OCI-LY1 (cell line): ENCODE results near the gene CTSO.

Experiments
- H2AFZ ChIP-seq: fragments of 200-600 bp; sonication (generic), shearing (Covaris generic); 2 replicates; pipeline ENCODE4 v1.6.0; 2014; ENCODE audit warnings: antibody characterized with exemption, mild to moderate bottlenecking, low read length
- H3F3A ChIP-seq: fragments of 200-600 bp; sonication (generic), shearing (Covaris generic); 2 replicates; pipeline ENCODE4 v1.6.0; 2014; ENCODE audit warnings: mild to moderate bottlenecking, antibody characterized with exemption, low read length, moderate library complexity; ENCODE audit not compliant: insufficient read depth
- H3K27ac ChIP-seq: fragments of 200-600 bp; sonication (generic); 2 replicates; pipeline ENCODE4 v1.5.1; 2014; ENCODE audit warnings: low read length, mixed run types, mild to moderate bottlenecking, low read depth; ENCODE audit not compliant: poor library complexity, severe bottlenecking
- H3K27me3 ChIP-seq: fragments of 200-600 bp; sonication (generic); 2 replicates; pipeline ENCODE4 v1.6.0; 2014; ENCODE audit warnings: antibody characterized with exemption, mild to moderate bottlenecking, low read length, moderate library complexity; ENCODE audit not compliant: insufficient read depth
- H3K36me3 ChIP-seq: fragments of 200-600 bp; sonication (generic); 2 replicates; pipeline ENCODE4 v1.6.1; 2014; ENCODE audit warnings: mild to moderate bottlenecking, antibody characterized with exemption, low read length, moderate library complexity, mixed read lengths; ENCODE audit not compliant: insufficient read depth
- H3K4me1 ChIP-seq: fragments of 200-600 bp; sonication (generic); 2 replicates; pipeline ENCODE4 v1.5.1; 2014; ENCODE audit warnings: mild to moderate bottlenecking, low read length, moderate library complexity; ENCODE audit not compliant: insufficient read depth, severe bottlenecking
- H3K4me2 ChIP-seq: fragments of 200-600 bp; sonication (generic), shearing (Covaris generic); 2 replicates; pipeline ENCODE4 v1.6.1; 2014; ENCODE audit warnings: low read length
- H3K4me3 ChIP-seq: fragments of 200-600 bp; sonication (generic); 2 replicates; pipeline ENCODE4 v1.5.1; 2014; ENCODE audit warnings: low read length, low read depth, mild to moderate bottlenecking, mixed read lengths; ENCODE audit not compliant: poor library complexity, severe bottlenecking
- H3K79me2 ChIP-seq: fragments of 200-600 bp; shearing (Covaris generic); 2 replicates; pipeline ENCODE4 v1.6.1; 2016; ENCODE audit warnings: mixed run types, low read length, mixed read lengths; ENCODE audit not compliant: insufficient read depth
- H3K9ac ChIP-seq: fragments of 200-600 bp; sonication (generic), shearing (Covaris generic); 2 replicates; pipeline ENCODE4 v1.6.1; 2014; ENCODE audit warnings: mild to moderate bottlenecking, low read length, mixed read lengths
- H3K9me2 ChIP-seq: fragments of 200-600 bp; sonication (generic), shearing (Covaris generic); 2 replicates; pipeline ENCODE4 v1.6.1; 2014; ENCODE audit warnings: low read depth, mild to moderate bottlenecking, low read length, mixed read lengths
- H3K9me3 ChIP-seq: fragments of 200-600 bp; shearing (Covaris generic); 2 replicates; pipeline ENCODE4 v1.6.1; 2014; ENCODE audit warnings: low read length, mixed read lengths
- H4K20me1 ChIP-seq: fragments of 200-600 bp; sonication (generic), shearing (Covaris generic); 2 replicates; pipeline ENCODE4 v1.6.0; 2016; ENCODE audit warnings: mild to moderate bottlenecking, low read length; ENCODE audit not compliant: insufficient read depth
- CTCF ChIP-seq: fragments of 200-600 bp; sonication (generic), shearing (Covaris generic); IDR thresholded peaks from 2 replicates; pipeline ENCODE4 v1.5.1; 2017; ENCODE audit warnings: mild to moderate bottlenecking, antibody characterized with exemption, low read length, moderate library complexity, mixed read lengths
- EZH2 ChIP-seq: fragments of 200-600 bp; sonication (generic), shearing (Covaris generic); IDR thresholded peaks from 2 replicates; pipeline ENCODE4 v1.8.0; 2017; ENCODE audit warnings: borderline replicate concordance, mixed run types, mild to moderate bottlenecking, antibody characterized with exemption, low read length, moderate library complexity, mixed read lengths

Gene CTSO

DNA sequence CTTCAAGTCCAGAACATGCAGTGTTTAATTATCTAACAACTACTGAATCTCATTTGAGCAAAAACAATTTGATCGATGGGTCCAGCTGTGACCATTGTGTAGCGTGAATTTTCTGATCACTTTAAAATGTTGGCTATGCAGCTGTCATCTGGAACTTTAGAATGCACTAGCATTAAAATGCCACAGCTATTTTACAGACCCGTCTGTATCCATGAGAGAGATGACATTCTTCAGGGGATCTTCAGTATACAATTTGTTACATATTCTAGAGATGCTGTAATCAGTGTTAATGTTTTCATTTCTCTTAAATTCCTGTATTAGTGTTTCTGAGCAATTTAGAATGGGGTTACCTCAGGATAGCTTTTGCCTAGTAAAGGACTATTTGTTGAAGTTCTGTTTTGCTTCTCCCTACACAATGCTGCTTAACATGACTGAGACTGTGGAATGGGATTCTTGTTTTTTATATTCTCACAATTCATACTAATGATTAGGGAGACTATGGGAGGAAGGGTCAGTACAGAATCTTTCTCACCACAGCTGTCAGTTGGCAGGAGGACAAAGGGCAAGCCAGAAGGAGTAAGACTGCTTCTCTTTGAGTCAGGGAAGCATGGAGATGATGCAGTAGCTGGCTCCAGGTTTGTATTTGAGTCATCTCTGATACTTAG is 13.2 kb upstream of the CTSO start:
- H3K4me2 ChIP-seq, result no peak overlapping the region
- no peaks in the 10 kb centered on the region for H3K36me3 ChIP-seq
- H3K9me3 ChIP-seq, result no peaks in the 10 kb centered on the region
- no peaks in the 10 kb centered on the region for H3F3A ChIP-seq
- H2AFZ ChIP-seq, result no peak overlapping the region
- no peaks in the 10 kb centered on the region for H3K27me3 ChIP-seq
- H3K79me2 ChIP-seq, result no peaks in the 10 kb centered on the region
- H3K9ac ChIP-seq, result no peak overlapping the region
- no peak overlapping the region for H3K27ac ChIP-seq
- H3K9me2 ChIP-seq, result no peaks in the 10 kb centered on the region
- H3K4me3 ChIP-seq, result no peak overlapping the region
- TF ChIP-seq EZH2, result no peak
- no peak for TF ChIP-seq CTCF
- no peaks in the 10 kb centered on the region for H3K4me1 ChIP-seq
- H4K20me1 ChIP-seq, result no peaks in the 10 kb centered on the region

DNA sequence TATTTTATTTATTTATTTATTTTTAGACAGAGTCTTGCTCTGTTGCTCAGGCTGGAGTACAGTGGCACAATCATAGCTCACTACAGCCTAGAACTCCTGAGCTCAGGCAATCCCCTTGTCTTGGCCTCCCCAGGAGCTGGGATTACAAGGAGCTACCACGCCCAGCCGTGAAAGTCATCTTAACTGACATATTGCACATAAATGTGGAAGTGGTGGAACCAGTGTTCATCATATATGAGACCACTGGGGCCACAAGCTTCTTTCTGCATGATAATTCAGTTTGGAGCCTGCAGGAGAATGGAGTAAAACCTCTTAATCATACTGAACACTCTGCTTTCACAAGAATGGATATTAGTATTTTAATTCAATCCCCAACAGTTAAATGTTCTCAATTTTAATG is 12.5 kb upstream of the CTSO start:
- Histone ChIP-seq H3K79me2 (no peaks in the 10 kb centered on the region), H3K9me2 (no peaks in the 10 kb centered on the region), H3K9ac (no peak overlapping the region), H3K36me3 (no peaks in the 10 kb centered on the region), H3F3A (no peaks in the 10 kb centered on the region), H3K4me2 (no peak overlapping the region), H3K4me3 (no peak overlapping the region), H4K20me1 (no peaks in the 10 kb centered on the region), H2AFZ (no peak overlapping the region), H3K27me3 (no peaks in the 10 kb centered on the region), H3K9me3 (no peaks in the 10 kb centered on the region), H3K4me1 (no peaks in the 10 kb centered on the region), H3K27ac (no peak overlapping the region)
- TF ChIP-seq EZH2 (no peak), CTCF (no peak)

DNA sequence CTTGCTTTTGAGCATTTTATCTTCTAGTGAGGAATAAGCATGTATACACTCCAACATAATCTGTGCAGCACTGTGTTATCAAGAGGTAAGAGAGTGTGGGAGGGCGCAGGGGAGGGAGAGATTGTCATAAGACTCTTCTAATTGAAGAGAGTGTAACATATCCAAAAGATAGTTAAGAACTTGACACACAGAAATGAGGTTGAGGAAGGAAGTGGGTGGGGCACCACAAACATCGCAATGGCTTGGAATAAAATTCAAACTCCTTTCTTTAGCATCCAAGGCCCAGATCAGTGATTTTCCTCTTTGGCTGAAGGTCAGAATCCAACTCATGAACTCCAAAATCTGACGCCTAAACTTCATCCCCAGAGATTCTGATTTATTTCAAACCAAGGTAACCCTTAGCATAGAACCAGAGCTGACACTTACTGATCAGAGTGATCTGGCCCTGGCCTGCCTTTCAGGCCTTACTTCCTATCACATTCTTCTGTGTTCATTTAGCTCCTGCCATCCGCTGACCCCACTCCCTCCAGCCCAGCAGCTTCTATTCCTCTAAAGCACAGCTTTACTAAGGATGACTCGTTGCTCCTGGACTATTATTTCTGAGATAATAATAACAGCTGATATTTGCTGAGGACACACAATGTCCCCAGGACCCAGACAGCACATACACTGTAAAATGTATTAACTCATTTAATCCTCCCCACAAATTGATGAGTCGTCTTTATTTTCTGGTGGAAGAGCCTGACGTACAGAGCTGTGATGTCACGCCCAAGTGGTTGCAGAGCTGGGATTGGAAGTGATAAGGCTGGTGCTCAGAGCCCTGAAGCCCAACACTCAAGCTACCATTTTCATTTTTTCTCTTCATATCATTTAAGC is 10.6 kb upstream of the CTSO start:
- no peaks in the 10 kb centered on the region for H4K20me1 ChIP-seq
- no peaks in the 10 kb centered on the region for H3K79me2 ChIP-seq

More for the DNA sequence above, 10.6 kb upstream of the CTSO start:
- H3K4me2 ChIP-seq, result no peak overlapping the region
- no peak overlapping the region for H2AFZ ChIP-seq
- no peaks in the 10 kb centered on the region for H3F3A ChIP-seq
- no peak overlapping the region for H3K4me3 ChIP-seq
- TF ChIP-seq EZH2 (no peak), CTCF (no peak)
- H3K4me1 ChIP-seq, result no peaks in the 10 kb centered on the region
- H3K27ac ChIP-seq, result no peak overlapping the region
- no peaks in the 10 kb centered on the region for H3K9me3 ChIP-seq
- no peaks in the 10 kb centered on the region for H3K27me3 ChIP-seq
- no peaks in the 10 kb centered on the region for H3K9me2 ChIP-seq
- H3K36me3 ChIP-seq, result no peaks in the 10 kb centered on the region
- H3K9ac ChIP-seq, result no peak overlapping the region
